ENCODE data around the gene HACD1.

HACD1 gene

DNA sequence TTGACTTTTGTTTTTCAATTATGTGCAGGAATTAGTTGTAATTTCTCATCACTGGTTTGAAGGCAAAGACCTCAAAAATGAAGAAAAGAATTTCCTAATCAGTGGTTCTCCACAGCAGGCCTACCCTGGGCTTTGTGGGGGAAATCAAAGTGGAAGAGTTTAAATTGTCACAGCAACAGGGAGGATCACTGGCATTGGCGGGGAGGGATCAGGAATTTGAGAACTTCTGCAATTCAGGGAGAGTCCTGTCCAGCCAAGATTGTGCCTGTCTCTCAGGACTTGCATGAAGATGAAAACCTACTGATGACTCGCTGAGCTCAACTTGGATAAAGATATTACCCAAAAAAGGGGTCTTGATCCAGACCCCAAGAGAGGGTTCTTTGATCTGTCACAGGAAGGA, 70.1 kb downstream of the HACD1 start:
- Histone ChIP-seq H3K27ac (ENCODE audit: low read depth, low read length) (no peak overlapping the region), H3K9me3 (ENCODE audit: insufficient read depth, low read length) (no peaks in the 10 kb centered on the region), H3K4me3 (ENCODE audit: insufficient read depth, low read length, poor library complexity, severe bottlenecking) (no peak overlapping the region), H3F3A (ENCODE audit: insufficient read depth) (no peaks in the 10 kb centered on the region), H3K27me3 (ENCODE audit: low read length) (no peaks in the 10 kb centered on the region), H3K9ac (ENCODE audit: low read length) (no peak overlapping the region), H3K4me2 (ENCODE audit: low read depth, low read length, poor library complexity, severe bottlenecking) (no peak overlapping the region), H3K36me3 (ENCODE audit: low read length) (no peaks in the 10 kb centered on the region), H4K20me1 (ENCODE audit: low read depth, low read length) (no peaks in the 10 kb centered on the region), H3K79me2 (ENCODE audit: insufficient read depth, low read length) (no peaks in the 10 kb centered on the region), H2AFZ (ENCODE audit: low read depth, low read length, severe bottlenecking) (no peak overlapping the region), H3K9me2 (replicated peaks; ENCODE audit: insufficient read depth, low read length) (no peaks in the 10 kb centered on the region)
- TF ChIP-seq, protein P1, sequence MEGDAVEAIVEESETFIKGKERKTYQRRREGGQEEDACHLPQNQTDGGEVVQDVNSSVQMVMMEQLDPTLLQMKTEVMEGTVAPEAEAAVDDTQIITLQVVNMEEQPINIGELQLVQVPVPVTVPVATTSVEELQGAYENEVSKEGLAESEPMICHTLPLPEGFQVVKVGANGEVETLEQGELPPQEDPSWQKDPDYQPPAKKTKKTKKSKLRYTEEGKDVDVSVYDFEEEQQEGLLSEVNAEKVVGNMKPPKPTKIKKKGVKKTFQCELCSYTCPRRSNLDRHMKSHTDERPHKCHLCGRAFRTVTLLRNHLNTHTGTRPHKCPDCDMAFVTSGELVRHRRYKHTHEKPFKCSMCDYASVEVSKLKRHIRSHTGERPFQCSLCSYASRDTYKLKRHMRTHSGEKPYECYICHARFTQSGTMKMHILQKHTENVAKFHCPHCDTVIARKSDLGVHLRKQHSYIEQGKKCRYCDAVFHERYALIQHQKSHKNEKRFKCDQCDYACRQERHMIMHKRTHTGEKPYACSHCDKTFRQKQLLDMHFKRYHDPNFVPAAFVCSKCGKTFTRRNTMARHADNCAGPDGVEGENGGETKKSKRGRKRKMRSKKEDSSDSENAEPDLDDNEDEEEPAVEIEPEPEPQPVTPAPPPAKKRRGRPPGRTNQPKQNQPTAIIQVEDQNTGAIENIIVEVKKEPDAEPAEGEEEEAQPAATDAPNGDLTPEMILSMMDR (IDR thresholded peaks at IDR 0.05; ENCODE audit: insufficient read depth, low read length, poor library complexity, severe bottlenecking) = no peak
- TF ChIP-seq EZH2phosphoT487 (conservative IDR thresholded peaks at IDR 0.05; ENCODE audit: low read length) = no peak

DNA sequence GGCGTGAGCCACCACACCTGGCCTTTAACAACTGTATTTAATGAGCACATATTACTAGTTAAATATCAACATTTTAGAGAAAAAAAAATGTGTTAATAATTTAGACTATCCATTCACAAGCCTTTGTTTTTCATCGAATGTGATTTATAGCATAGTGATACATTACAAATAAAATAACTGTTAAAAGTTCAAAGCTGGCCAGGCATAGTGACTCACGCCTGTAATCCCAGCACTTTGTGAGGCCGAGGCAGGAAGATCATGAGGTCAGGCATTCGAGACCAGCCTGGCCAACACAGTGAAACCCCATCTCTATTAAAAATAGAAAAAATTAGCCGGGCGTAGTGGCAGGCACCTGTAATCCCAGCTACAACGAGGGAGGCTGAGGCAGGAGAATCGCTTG, 72.7 kb downstream of the HACD1 start:
- Histone ChIP-seq H3K4me2 (ENCODE audit: low read depth, low read length, poor library complexity, severe bottlenecking) (no peak overlapping the region), H3K27ac (ENCODE audit: low read depth, low read length) (no peak overlapping the region), H3K27me3 (ENCODE audit: low read length) (no peaks in the 10 kb centered on the region), H3K79me2 (ENCODE audit: insufficient read depth, low read length) (no peaks in the 10 kb centered on the region), H3K9me2 (replicated peaks; ENCODE audit: insufficient read depth, low read length) (no peaks in the 10 kb centered on the region), H3K36me3 (ENCODE audit: low read length) (no peaks in the 10 kb centered on the region), H2AFZ (ENCODE audit: low read depth, low read length, severe bottlenecking) (no peak overlapping the region), H3K4me3 (ENCODE audit: insufficient read depth, low read length, poor library complexity, severe bottlenecking) (no peak overlapping the region), H4K20me1 (ENCODE audit: low read depth, low read length) (no peaks in the 10 kb centered on the region), H3F3A (ENCODE audit: insufficient read depth) (no peaks in the 10 kb centered on the region), H3K9me3 (ENCODE audit: insufficient read depth, low read length) (no peaks in the 10 kb centered on the region), H3K9ac (ENCODE audit: low read length) (no peak overlapping the region)
- TF ChIP-seq EZH2phosphoT487 (conservative IDR thresholded peaks at IDR 0.05; ENCODE audit: low read length) = no peak
- TF ChIP-seq, protein P1 (IDR thresholded peaks at IDR 0.05; ENCODE audit: insufficient read depth, low read length, poor library complexity, severe bottlenecking) = no peak

Data from SU-DHL-6 (cell line).